ENCODE data around the gene TNRC6C.

Gene TNRC6C

DNA sequence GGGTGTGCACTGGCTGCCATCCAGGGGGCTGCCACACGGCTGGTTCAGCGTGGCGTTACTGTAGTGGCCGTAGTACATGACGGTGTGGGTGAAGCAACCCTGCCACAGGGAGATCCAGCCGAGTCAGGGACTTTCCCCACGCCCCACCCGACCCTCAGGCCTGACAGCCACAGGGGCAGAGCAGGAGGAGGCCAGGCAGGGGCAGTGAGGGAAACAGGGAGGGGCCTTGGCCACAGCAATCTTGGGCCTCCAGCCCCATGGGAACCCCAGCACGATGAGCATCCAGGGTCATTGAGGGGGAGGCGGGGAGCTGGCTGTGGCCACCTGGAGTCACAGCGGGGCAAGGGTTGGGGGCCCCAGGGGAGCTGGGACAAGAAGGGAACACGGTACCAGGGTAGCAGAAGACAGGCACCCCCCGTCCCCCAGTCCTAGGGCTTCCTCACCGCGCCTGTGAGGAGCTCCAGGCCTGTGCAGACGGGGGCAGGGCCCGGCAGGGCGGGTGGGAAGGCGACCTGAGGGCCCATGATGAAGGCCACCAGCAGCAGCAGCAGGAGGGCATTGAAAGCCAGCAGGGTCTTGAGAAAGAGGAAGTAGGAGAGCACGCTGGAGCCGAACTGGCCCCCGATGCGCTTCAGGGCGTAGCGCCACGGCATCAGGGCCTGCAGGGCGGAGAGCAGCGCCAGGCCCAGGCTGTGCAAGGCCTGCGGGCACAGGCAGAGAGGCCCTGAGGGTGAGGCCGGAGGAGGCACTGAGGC, 165.8 kb downstream of the TNRC6C start:
- no peak overlapping the region for H3K27ac ChIP-seq
- TF ChIP-seq, protein P1, sequence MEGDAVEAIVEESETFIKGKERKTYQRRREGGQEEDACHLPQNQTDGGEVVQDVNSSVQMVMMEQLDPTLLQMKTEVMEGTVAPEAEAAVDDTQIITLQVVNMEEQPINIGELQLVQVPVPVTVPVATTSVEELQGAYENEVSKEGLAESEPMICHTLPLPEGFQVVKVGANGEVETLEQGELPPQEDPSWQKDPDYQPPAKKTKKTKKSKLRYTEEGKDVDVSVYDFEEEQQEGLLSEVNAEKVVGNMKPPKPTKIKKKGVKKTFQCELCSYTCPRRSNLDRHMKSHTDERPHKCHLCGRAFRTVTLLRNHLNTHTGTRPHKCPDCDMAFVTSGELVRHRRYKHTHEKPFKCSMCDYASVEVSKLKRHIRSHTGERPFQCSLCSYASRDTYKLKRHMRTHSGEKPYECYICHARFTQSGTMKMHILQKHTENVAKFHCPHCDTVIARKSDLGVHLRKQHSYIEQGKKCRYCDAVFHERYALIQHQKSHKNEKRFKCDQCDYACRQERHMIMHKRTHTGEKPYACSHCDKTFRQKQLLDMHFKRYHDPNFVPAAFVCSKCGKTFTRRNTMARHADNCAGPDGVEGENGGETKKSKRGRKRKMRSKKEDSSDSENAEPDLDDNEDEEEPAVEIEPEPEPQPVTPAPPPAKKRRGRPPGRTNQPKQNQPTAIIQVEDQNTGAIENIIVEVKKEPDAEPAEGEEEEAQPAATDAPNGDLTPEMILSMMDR (conservative IDR thresholded peaks at IDR 0.05) = no peak

- TF ChIP-seq, protein P1 (conservative IDR thresholded peaks at IDR 0.05) = no peak
- H3K27ac ChIP-seq = no peak overlapping the region
Observed at GRCh38 chr17:78124836-78125137, 166.3 kb downstream of the TNRC6C start.

DNA sequence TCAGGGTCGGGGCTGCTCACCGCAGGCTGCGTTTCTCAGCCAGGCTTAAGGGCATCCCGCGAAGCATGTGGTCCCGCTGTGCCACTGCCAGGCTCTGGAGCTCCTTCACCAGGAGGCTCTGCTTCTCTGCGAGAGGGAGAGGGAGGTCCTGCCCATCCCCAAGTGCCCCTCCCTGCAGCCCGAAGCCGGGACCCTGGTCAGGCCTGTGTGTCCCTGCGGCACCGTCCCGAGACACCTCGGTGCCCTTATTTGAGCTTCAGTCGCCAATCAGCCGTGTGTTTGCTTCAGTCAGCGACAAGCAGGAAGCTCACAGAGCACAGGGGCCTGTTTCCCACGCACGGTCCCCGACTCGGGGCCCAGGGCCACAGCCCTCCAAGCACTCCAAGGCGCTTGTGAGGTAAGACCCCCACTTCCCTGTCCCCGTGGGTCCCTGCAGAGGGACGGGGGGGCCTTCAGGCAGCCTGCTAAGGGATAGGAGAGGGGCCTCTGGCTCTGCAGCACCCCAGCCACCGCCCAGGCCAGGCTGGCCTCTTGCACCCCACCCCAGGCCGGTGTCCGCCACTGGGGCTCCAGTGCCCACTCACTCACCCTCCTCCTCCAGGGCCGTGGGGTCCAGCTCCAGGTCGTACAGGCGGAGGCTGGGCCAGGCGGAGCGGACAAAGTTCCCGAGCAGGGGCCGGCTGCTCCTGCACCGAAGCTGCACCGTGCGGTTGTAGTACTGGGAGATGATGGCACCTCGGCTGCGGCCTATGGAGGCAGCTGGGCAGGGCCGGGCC, 166.8 kb downstream of the TNRC6C start:
- TF ChIP-seq, protein P1 (conservative IDR thresholded peaks at IDR 0.05) = no peak
- H3K27ac ChIP-seq = peak overlapping the region; percentile 93; the same call in 1 of the 2 replicates

- peak overlapping the region; percentile 93; the same call in 1 of the 2 replicates for H3K27ac ChIP-seq
- TF ChIP-seq, protein P1 (conservative IDR thresholded peaks at IDR 0.05) = no peak
Observed at GRCh38 chr17:78125976-78126894, 167.7 kb downstream of the TNRC6C start.

GRCh38 chr17:78126895-78127238, 168.4 kb downstream of the TNRC6C start:
- TF ChIP-seq, protein P1 (conservative IDR thresholded peaks at IDR 0.05) = no peak
- peak overlapping the region; percentile 93 for H3K27ac ChIP-seq

DNA sequence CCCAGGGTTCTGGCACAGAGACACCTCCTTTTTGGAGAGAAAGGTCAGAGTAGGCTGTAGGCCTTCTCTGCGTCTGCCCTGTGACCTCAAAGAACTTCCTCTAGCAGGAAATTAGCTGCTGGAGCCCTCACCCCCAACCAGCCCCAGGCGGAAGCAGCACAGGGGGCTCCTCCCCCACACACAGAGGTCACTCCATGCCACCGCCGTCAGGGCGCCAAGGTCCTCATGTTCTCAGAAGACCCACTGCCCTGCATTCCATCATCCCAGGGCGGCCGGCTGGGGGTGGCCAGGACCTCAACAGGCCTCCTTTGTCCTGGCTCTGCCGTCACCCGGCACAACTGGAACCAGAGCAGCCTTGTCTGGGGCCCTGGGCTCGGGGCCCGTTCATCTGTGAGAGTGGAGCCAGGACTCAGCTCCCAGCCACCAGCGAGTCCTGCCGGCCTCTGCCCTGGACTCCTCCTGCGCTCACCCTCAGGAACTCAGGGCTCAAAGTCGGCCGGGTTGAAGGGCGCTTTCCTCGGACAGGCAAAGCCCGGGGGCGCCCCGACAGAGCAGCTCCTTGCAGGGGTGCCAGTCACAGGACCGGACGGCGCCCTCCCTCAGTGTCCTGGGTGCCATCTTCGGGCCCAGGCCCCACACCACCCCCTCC, 168.9 kb downstream of the TNRC6C start:
- peak overlapping the region; percentile 93 for H3K27ac ChIP-seq
- TF ChIP-seq, protein P1 (conservative IDR thresholded peaks at IDR 0.05) = no peak
